Calu3 (cell line): ENCODE results near the gene CASQ2. TPM values are rescaled to one million over a fixed set of nuclear protein-coding genes. Genes with fewer than 3 reads are reported as not detected.

ENCODE experiments used
- BruUV-seq: library from RNA; stranded (reverse); fragments of 400-500 nt; replicated peaks from 2 replicates; lab custom pipeline; 2021; lab: Mats Ljungman, UMichigan
- CTCF ChIA-PET: fragments of 300-600 bp; sonication (Branson Sonifier 250); formaldehyde crosslinking; loops from one replicate; lab custom pipeline; 2022; ENCODE audit warnings: antibody characterized with exemption; lab: Charles Lee
- DNase-seq: peaks from one replicate; pipeline ENCODE4 v3.0.0; 2022
- H3K27ac Mint-ChIP-seq: one replicate; pipeline ENCODE4 v1.8.0; 2022; ENCODE audit warnings: mixed read lengths; ENCODE audit not compliant: unreplicated experiment
- H3K27me3 Mint-ChIP-seq: one replicate; pipeline ENCODE4 v1.8.0; 2022; ENCODE audit warnings: mixed read lengths; ENCODE audit not compliant: unreplicated experiment
- H3K36me3 Mint-ChIP-seq: one replicate; pipeline ENCODE4 v1.8.0; 2022; ENCODE audit warnings: mild to moderate bottlenecking, moderate library complexity, mixed read lengths; ENCODE audit not compliant: insufficient read depth, unreplicated experiment
- H3K4me1 Mint-ChIP-seq: one replicate; pipeline ENCODE4 v1.8.0; 2022; ENCODE audit warnings: mild to moderate bottlenecking, low read depth, mixed read lengths; ENCODE audit not compliant: unreplicated experiment
- H3K4me3 Mint-ChIP-seq: one replicate; pipeline ENCODE4 v1.8.0; 2022; ENCODE audit warnings: mild to moderate bottlenecking, low read depth, moderate library complexity, mixed read lengths; ENCODE audit not compliant: unreplicated experiment
- H3K9me3 Mint-ChIP-seq: one replicate; pipeline ENCODE4 v1.8.0; 2022; ENCODE audit warnings: low read depth, mixed read lengths; ENCODE audit not compliant: unreplicated experiment
- CTCF ChIP-seq: fragments of 200-600 bp; IDR thresholded peaks from one replicate; pipeline ENCODE4 v1.8.0; 2022; ENCODE audit warnings: antibody characterized with exemption; ENCODE audit not compliant: unreplicated experiment
- intact Hi-C: fragments of 100-400 bp; cut with micrococcal nuclease; formaldehyde crosslinking; loops from one replicate; pipeline ENCODE4 v1.10.0; 2022; ENCODE audit not compliant: unreplicated experiment
- total RNA-seq: library from RNA; stranded (reverse); gene quantifications from 2 replicates; pipeline ENCODE4 v1.2.3, GENCODE V29; 2022

Gene CASQ2
- total RNA-seq, 1 experiment from 2014 or later = not detected

- H3K27ac Mint-ChIP-seq = no peak overlapping the region
- H3K4me1 Mint-ChIP-seq = peaks cover 7% of the 10 kb centered on the region
- H3K36me3 Mint-ChIP-seq = no peaks in the 10 kb centered on the region
- TF ChIP-seq CTCF = no peak
- DNase-seq = no peak
- CTCF ChIA-PET = interaction anchor here (1.1 kb wide), 1 partner anchor 25 kb away, joined by 3 read pairs; no protein-coding TSS in a partner anchor
- no peaks in the 10 kb centered on the region for H3K27me3 Mint-ChIP-seq
- no peaks in the 10 kb centered on the region for H3K9me3 Mint-ChIP-seq
- BruUV-seq = no TSS peak
- H3K4me3 Mint-ChIP-seq = no peak overlapping the region
- intact Hi-C loops = no loop called here
These were observed 65.6 kb downstream of the CASQ2 start for GRCh38 chr1:115702959-115703358.

GRCh38 chr1:115701090-115701489 is 67.4 kb downstream of the CASQ2 start:
- CTCF ChIA-PET = interaction anchor here (0.5 kb wide), 1 partner anchor 22 kb away, joined by 3 read pairs; no protein-coding TSS in a partner anchor
- no peaks in the 10 kb centered on the region for H3K27me3 Mint-ChIP-seq
- no TSS peak for BruUV-seq
- no peaks in the 10 kb centered on the region for H3K36me3 Mint-ChIP-seq
- H3K4me1 Mint-ChIP-seq = no peaks in the 10 kb centered on the region
- TF ChIP-seq CTCF = no peak
- DNase-seq = no peak
- H3K9me3 Mint-ChIP-seq = no peaks in the 10 kb centered on the region
- no peak overlapping the region for H3K27ac Mint-ChIP-seq
- H3K4me3 Mint-ChIP-seq = no peak overlapping the region
- intact Hi-C loops = no loop called here

GRCh38 chr1:115697619-115698018 is 70.9 kb downstream of the CASQ2 start:
- no peaks in the 10 kb centered on the region for H3K36me3 Mint-ChIP-seq
- no TSS peak for BruUV-seq
- no peaks in the 10 kb centered on the region for H3K9me3 Mint-ChIP-seq
- no peak for TF ChIP-seq CTCF
- no peaks in the 10 kb centered on the region for H3K27me3 Mint-ChIP-seq
- CTCF ChIA-PET = no interaction called here
- H3K4me1 Mint-ChIP-seq = no peaks in the 10 kb centered on the region
- no peak for DNase-seq
- intact Hi-C loops = no loop called here
- H3K27ac Mint-ChIP-seq = no peak overlapping the region
- H3K4me3 Mint-ChIP-seq = no peak overlapping the region

- intact Hi-C loops = no loop called here
- BruUV-seq = no TSS peak
- no peak for DNase-seq
- Mint-ChIP-seq H3K27me3 (no peaks in the 10 kb centered on the region), H3K4me3 (no peak overlapping the region), H3K36me3 (no peaks in the 10 kb centered on the region), H3K9me3 (no peaks in the 10 kb centered on the region), H3K4me1 (no peaks in the 10 kb centered on the region), H3K27ac (no peak overlapping the region)
- CTCF ChIA-PET = interaction anchor here (0.9 kb wide), 1 partner anchor 12 kb away, joined by 3 read pairs; no protein-coding TSS in a partner anchor
- TF ChIP-seq CTCF = no peak
These were observed 73.7 kb downstream of the CASQ2 start for GRCh38 chr1:115694805-115695204.
